GM23248 (cell line): ENCODE results near the gene GATAD2B.

Experiments
- EZH2 ChIP-seq: fragments of 200-600 bp; sonication (generic); IDR thresholded peaks from 2 replicates; pipeline ENCODE4 v1.6.1; 2018; ENCODE audit warnings: antibody characterized with exemption, mild to moderate bottlenecking; ENCODE audit not compliant: insufficient read depth, poor library complexity, severe bottlenecking
- EZH2phosphoT487 ChIP-seq: fragments of 200-600 bp; sonication (generic); IDR thresholded peaks from 2 replicates; pipeline ENCODE4 v1.6.1; 2018; ENCODE audit warnings: antibody characterized with exemption, moderate library complexity, mild to moderate bottlenecking, low read depth; ENCODE audit not compliant: insufficient read depth

- TF ChIP-seq EZH2: no peak
- TF ChIP-seq EZH2phosphoT487: no peak
Observed at GRCh38 chr1:153866045-153866850, 56.5 kb downstream of the GATAD2B start.
